ENCODE results near the gene ABO.
A peak's percentile ranks its signal among the peaks of the same experiment; 100 is the strongest.
"Not testable (repeated sequence)": the region's sequence is repeated elsewhere in the genome, so short reads cannot be mapped to it uniquely, and the experiment has no call there.

ABO gene

DNA sequence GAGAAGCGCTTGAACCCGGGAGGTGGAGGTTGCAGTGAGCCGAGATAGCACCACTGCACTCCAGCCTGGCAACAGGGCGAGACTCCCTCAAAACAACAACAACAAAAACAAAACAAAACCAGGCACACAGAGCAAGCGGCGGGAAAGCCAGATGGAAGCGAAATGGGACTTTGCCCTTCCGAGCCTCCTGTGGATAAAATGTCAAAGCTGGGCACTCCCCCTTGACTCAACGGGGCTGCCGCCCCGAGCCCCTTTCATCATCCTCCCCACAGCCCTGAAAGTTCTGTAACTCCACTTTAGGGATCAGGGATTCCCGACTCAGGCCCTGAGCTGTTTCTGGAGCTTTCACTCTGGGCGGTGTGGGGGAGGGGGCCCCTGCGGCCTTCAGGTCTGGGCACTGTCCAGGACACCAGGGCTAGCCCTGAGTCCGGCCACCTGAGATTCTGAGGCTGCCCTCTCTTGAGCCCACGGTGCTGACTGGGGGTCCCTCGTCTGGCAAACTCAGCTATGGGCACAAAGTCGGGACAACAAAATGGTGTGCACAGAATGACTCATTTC, 35.4 kb downstream of the ABO start:
- no peak for DNase-seq

DNA sequence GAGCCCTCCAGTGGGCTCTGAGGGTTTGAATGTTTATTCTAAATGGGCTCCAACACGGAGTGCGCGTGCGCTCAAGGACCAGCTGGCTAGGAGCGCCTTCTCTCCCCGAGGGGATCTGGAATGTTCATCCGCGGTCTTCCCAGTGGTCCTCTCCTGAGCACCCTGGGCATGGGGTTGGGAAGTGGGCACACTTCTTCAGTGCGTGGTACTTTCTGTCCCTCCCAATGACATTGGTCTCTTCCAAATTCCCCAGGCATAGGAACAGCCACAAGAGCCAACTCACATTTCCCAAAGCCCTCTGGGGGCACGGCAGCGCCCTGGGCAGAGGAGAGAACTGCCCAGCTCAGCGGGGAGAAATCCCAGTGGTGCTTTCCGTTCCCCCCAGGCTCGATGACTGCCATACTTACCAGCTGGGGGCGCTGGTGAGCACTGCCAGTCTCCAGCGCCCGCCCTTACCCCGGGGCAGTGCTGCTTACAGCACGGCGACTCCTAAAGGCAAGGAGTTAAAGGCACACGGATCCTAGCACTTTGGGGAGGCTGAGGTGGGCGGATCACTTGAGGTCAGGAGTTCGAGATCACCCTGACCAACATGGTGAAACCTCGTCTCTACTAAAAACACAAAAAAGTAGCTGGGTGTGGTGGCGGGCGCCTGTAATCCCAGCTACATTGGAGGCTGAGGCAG, 36.0 kb downstream of the ABO start:
- DNase-seq, result peak; percentile 76

DNA sequence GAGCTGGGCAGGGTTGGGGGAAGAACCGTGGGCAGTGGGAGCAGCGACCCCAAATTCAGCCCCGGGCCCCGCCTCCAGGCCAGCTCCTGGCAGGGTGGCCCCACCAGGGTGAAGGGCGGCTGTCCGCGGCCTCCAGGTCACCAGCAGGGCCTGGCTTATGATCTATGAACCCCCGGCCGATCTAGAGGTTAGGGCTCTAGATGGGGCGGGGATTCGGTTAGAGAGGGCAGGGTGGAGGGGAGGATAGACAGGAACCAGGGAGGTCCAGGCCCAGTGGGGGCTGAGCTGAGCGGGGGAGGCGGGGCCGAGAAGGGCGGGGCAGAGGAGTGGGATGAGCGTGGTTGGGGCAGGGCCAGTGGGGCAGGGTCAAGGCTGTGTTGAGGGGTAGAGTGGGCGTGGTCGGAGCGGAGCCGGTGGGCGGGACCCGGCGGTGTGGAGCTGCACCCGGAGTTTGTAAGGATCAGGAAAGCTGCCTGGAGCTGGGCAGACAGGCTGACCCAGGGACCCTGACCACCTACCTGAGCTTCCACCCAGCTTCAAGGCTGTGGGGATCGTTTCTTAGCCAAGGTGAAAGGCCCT, 36.6 kb downstream of the ABO start:
- DNase-seq, result peak; percentile 82

DNA sequence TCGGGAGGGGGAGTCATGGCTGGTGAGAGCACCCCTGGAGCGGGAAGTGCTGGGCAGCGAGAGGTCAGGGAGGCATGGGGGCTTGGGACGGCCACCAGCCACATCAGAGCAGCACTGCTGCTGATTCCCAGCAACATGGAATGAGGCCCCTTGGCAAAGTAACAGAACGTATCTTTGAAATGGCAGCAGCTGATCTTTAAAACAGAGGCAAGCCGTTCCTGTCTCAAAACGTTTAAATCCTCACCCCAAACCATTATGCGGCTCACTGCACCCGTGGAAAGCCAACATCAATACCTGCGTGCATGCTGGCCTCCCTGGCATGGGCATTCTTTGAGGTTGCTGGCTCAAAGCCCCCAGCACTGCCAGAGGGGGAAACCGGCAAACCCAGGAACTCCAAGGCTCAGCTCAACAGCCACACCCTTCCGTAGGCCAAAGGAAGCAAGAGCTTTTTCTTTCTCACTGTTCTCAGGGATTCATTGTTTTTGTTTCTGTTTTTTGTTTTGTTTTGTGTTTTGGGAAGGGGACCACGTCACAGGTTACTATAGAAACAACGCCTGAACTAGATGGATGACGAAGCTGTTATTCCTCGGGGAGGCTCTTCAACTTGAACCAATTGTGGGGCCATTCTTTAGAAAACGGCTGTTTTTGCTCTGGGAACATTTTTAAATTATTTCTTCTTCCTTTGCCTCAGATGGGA, 37.8 kb downstream of the ABO start:
- peak; percentile 53 for DNase-seq

DNA sequence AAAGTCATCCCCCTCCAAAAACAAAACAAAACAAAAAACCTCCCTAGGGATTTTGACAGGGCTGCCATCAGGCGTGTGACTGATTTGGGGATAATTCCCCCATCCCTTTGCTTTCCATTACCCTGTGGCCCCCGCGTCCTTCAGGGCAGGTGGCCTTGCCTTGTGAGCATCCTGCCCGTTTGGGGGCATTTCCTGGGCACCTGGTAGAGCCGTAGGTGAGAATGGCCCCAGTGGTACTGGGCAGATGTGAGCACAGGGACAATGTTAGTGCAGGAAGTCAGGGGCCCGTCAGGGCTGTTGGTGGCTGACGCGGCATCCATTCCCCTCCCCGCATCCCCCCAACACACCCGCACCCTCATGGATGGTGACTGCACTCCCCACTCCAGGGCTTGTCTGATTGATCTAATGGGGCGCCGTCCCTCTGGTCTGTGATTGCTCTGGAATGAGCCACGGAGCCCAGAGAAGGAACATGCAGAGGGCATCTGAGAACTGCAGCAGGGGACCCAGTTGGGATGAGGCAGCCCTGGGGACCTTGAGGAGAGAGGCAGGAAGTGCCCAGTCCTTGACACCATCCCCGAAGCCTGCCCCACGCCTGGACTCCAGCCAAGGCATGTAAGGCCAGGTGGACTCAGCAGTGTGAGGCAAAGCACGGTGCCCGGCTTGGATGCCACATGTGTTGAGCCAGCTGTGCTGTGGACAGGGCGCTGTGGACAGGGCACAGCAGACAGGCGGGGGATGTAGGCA, 38.5 kb downstream of the ABO start:
- DNase-seq, result not testable (repeated sequence)

GRCh38 chr9:133235549-133236222, 39.3 kb downstream of the ABO start:
- DNase-seq, result no peak

DNA sequence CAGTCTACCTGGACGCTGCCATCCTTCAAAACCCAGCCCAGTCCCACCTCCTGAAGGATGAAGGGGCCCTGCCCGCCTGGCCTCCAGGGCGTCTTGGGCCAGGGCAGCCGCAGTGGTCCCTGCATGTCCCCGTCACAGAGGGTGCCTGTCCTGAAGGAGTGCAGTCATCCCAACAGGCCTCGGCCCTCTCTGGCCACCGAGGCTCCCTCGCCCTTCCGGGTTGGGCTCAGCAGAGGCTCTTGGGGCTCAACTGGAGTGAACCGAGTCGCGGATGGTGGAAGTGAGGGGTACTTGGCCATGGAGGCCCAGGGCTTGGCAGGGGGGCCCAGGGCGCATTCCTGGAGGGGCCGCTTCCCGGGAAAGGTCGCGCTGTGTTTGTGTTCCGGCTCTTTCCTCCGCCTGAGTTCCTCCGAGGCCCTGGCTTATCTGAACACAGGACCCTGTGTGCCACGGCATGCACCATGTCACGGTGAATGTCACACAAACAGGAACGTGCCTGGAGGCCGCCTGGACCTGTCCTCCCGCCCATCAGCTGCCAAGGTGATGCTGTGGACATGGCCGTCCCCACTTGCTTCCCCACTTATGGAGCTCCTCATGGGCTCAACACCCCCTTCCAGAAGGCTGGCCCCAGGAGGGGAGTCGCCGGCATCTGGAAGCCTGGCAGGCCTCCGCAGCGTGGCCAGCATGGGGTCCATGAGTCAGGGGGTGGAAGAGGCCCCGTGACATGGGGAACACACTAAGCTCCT, 40.3 kb downstream of the ABO start:
- no peak for DNase-seq

DNA sequence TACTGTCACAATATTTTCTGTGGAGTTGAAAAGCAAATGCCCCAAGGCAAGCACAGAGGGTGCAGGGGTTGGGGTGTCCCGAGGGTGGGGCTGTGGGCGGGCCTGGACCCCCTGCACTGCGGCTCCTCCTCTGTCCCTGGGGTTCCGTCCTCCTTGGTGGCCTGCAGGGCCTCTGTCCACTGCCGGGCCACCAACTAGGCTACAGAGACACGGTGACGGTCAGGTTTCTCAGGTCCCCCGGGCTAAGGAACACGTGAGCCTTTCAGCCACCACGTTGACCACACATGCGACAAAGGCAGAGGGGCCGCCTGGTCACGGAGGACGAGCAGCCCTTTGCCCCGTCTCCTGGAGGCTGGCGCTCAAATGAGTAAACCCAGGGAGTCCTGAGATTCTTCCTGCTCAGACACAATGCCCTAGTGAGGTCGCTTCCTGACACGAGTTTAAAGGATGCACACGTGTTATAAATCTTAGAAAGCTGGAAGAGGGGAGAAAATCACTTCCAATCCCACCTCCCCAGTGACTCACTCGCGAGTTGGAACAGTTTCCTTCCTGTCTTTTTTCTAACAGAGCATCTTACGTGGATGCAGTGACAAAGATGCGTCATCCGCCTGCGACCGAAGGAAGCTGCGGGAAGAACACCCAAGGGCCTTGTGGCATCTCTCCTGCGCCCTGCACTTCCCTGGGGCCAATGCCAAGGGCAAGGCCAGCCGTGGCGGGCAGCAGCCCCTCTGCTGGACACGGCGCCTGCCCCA, 41.1 kb downstream of the ABO start:
- no peak for DNase-seq

GRCh38 chr9:133231934-133232568, 43.0 kb downstream of the ABO start:
- DNase-seq, result not testable (repeated sequence)

DNA sequence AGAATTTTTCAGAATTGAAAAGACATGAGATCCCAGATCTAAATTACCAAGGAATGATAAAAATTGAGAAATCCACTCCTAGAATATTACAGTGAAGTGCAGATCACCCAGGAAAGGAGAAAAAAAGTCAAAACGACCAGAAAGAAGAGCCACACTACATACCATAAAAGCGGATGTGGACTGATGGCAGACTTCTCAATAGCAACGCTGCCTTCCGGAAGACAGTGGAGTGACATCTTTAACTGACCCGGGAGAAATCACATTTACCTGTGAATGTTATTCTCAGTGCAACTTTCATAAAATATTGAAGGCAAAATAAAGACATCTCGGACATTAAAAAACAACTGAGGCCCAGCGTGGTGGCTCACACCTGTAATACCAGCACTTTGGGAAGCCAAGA, 44.5 kb downstream of the ABO start:
- not testable (repeated sequence) for DNase-seq

DNA sequence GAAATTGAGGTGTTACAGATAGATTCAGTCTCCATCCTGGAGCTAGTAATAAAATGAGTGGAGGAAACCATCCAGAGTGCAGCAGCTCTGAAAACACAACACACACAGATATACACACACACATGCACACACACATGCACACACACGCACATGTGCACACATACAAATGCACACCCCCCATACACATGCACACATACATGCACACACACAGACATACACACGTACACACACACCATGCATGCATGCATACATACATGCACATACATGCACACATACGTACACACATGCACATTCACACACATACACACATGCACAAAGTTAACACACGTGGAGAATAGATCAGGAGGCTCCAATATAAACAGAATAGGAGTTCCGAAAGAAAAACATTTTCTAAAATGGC, 44.9 kb downstream of the ABO start:
- DNase-seq, result no peak

DNA sequence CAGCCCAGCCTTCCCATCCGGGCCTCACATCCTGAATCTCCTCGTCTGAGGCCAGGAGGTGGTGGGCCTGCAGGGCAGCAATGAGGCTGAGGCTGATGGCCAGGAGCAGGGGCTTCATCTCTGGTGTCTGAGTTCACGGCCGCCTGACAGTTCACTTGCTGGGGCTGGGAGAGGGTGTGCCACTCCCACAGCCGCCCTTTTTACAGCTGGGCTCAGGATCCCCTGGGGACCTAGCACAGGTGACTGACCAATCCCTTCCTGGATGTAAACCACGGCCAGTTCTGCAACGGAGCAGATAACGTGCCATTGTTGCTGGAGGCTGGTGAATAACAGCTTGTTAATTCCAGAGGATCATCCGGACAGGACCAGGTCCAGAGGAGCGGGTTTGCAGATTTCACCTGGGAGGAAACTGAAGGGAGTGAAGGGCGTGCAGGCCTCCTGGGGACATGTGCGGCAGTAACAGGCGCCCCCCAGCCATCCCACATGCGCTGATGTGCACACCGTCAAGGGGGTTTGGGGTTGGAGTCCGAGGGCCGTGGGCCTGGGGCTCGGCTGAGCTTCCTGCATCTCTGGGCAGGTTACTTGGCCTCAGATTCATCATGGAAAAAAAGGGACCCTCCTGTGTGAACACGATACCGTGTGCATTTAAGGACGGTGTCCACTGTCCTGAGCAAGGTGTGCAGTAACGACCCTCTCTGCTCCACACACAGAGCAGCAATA, 46.4 kb downstream of the ABO start:
- not testable (repeated sequence) for DNase-seq

DNA sequence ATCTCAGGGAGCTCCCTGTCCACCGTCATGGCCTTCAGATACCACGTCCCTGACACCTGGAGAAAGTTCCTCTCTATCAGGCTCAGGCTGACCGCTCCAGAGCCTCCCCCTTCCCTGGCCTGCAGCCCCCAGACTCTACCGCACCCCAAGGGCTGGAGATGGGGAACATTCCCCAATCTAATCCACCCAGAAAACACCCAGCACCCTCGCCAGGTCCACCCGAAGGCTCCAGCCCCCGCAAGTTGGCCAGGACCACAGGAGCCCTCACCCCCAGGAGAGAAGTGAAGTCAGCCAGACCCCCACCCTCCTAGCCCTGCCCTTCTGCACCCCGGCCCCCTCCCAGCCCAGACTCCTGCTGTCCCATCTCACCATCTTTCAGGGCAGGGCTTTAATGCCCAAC, 47.0 kb downstream of the ABO start:
- DNase-seq, result not testable (repeated sequence)

- DNase-seq, result no peak
Measured at GRCh38 chr9:133227242-133227860, 47.6 kb downstream of the ABO start.

GRCh38 chr9:133226219-133227171, 48.5 kb downstream of the ABO start:
- DNase-seq, result no peak

GRCh38 chr9:133225171-133226011, 49.6 kb downstream of the ABO start:
- no peak for DNase-seq

- DNase-seq, result no peak
Measured at GRCh38 chr9:133224762-133225161, 50.2 kb downstream of the ABO start.
